Fibroblast of the aortic adventitia (primary cell): ENCODE measurements around the gene KRT17. TPM values are rescaled to one million over a fixed set of nuclear protein-coding genes. Genes with fewer than 3 reads are reported as not detected.
"Not testable (repeated sequence)": the region's sequence is repeated elsewhere in the genome, so short reads cannot be mapped to it uniquely, and the experiment has no call there.

ENCODE experiments used
- DNase-seq: peaks from one replicate; pipeline ENCODE4 v3.0.0-alpha.2; 2010; ENCODE audit warnings: low read depth
- H3K4me3 ChIP-seq: 2 replicates; pipeline ENCODE4 v1.5.1; 2011; ENCODE audit warnings: low read depth, mild to moderate bottlenecking, control low read depth, low read length, moderate library complexity
- total RNA-seq: library from RNA; depleted of rRNA; stranded (reverse); fragments of >200 nt; gene quantifications from 2 replicates; pipeline ENCODE4 v1.2.3, GENCODE V29; 2012; ENCODE audit warnings: low replicate concordance
- TF ChIP-seq, protein P1 (sequence below): IDR thresholded peaks from 2 replicates; pipeline ENCODE4 v1.5.1; 2011; ENCODE audit warnings: mild to moderate bottlenecking, low read length, control low read depth, inconsistent platforms; ENCODE audit not compliant: insufficient read depth

The KRT17 gene
- total RNA-seq, 1 donor = not detected

DNA sequence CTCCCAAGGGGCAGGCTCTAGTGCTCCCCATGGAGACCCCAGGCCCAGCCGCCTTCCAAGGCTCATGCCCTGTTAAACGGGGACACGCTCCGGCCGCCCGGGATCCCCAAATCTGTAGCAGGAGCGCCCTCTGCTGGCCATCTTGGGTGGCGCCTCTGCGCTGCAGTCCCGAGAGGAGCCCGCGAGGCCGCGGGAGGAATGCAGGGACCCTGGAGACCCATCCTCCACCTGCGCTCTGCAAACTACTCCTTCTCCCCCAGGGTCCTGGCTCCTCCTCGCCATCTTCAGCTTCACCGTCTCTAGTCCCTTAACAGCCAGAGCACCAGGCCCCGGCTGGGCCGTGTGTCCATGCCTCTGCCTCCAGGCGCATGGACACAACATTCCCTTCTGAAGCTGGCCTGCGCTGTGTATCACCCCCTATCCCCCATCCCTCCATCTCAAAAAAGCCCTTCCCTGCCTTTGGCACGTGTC, 23.6 kb upstream of the KRT17 start:
- DNase-seq = peak; percentile 64
- TF ChIP-seq, protein P1, sequence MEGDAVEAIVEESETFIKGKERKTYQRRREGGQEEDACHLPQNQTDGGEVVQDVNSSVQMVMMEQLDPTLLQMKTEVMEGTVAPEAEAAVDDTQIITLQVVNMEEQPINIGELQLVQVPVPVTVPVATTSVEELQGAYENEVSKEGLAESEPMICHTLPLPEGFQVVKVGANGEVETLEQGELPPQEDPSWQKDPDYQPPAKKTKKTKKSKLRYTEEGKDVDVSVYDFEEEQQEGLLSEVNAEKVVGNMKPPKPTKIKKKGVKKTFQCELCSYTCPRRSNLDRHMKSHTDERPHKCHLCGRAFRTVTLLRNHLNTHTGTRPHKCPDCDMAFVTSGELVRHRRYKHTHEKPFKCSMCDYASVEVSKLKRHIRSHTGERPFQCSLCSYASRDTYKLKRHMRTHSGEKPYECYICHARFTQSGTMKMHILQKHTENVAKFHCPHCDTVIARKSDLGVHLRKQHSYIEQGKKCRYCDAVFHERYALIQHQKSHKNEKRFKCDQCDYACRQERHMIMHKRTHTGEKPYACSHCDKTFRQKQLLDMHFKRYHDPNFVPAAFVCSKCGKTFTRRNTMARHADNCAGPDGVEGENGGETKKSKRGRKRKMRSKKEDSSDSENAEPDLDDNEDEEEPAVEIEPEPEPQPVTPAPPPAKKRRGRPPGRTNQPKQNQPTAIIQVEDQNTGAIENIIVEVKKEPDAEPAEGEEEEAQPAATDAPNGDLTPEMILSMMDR = peak; percentile 87
- peak overlapping the region; percentile 25 for H3K4me3 ChIP-seq

DNA sequence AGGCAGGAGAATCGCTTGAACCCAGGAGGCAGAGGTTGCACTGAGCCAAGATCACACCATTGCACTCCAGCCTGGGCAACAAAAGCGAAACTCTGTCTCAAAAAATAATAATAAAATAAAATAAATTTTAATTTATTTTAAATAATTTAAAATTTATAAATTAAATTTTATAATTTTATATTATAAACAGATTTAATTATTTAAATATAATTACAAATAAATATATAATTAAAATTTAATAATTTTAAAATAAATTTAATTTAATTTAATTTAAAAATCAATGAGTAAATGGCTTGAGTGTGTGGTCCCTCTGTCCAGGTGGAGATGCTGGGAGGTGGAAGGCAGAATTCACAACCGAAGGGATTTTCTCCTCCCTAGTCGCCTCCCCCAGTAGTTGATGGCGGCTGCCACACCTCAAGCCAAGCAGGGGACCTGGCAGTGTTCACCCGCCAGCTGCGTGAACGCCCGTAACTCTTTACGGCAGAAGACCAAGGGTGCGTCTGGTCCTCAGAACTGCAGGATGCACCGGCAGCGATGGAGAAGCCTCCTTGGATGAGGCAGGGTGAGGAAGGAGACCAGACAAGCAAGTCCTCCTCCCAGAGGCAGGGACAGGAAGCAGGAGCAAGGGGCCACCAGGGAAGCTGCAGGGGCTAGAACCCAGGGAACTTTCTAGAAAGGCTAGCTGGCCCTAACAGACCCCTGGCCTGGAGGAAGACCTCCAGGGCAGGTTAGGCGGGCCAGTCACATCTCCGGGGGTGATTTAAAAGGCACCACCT, 22.9 kb upstream of the KRT17 start:
- H3K4me3 ChIP-seq = no peak overlapping the region
- no peak for DNase-seq
- TF ChIP-seq, protein P1 = no peak

DNA sequence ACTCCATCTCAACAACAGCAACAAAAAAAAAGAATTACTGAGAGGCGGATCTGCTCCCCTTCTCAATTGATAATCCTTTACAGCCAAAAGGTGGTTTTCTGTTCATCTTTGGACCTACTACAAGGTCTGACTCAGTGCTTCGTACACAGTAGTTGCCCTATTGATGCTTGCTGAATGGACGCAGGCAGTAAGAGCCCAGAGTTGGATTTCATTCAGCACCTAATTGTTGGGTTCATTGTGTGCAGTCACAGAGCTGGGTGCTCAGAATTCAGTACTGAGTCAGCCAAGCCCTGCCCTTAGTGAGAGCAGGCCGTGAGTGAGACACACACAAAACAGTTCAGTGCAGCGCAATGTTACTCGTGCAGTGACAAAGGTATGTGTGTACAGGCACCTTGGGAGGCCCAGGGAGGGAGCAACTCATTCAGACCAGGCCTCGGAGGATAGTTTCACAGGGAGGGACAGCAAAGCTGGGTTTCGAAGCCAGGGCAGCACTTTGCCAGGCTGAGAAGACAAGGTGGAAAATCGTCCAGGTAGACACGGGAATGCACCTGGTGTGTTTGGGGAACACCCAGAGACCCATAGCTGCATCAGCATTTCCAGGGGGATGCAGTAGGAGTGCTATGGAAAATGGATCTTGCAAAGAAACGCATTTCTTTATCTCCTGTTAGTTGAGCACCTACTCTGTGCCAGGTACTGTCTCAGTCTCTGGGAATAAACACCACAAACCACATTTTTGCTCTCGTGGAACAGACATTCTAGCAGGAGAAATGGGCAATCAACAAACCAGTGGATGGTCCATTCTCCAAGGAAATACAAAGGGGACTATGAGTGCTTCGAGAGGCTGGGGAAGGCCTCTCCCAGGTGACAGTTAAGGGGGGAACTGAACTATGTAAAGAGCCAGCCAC, 18.1 kb upstream of the KRT17 start:
- H3K4me3 ChIP-seq = no peak overlapping the region
- DNase-seq = no peak
- TF ChIP-seq, protein P1 = no peak

DNA sequence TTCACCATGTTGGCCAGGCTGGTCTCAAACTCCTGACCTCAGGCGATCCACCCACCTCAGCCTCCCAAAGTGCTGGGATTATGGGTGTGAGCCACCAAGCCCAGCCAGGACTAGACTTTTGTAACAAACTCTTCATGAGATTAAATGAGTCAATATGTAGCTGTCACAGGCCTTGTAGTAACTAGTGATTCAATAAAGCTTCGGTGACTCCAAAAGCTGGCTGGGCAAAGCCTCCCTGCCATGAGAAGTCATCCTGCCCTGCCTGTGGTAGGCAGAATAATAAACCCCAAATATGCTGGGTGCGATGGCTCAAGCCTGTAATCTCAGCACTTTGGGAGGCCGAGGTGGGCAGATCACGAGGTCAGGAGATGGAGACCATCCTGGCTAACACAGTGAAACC, 16.2 kb upstream of the KRT17 start:
- not testable (repeated sequence) for H3K4me3 ChIP-seq, DNase-seq

DNA sequence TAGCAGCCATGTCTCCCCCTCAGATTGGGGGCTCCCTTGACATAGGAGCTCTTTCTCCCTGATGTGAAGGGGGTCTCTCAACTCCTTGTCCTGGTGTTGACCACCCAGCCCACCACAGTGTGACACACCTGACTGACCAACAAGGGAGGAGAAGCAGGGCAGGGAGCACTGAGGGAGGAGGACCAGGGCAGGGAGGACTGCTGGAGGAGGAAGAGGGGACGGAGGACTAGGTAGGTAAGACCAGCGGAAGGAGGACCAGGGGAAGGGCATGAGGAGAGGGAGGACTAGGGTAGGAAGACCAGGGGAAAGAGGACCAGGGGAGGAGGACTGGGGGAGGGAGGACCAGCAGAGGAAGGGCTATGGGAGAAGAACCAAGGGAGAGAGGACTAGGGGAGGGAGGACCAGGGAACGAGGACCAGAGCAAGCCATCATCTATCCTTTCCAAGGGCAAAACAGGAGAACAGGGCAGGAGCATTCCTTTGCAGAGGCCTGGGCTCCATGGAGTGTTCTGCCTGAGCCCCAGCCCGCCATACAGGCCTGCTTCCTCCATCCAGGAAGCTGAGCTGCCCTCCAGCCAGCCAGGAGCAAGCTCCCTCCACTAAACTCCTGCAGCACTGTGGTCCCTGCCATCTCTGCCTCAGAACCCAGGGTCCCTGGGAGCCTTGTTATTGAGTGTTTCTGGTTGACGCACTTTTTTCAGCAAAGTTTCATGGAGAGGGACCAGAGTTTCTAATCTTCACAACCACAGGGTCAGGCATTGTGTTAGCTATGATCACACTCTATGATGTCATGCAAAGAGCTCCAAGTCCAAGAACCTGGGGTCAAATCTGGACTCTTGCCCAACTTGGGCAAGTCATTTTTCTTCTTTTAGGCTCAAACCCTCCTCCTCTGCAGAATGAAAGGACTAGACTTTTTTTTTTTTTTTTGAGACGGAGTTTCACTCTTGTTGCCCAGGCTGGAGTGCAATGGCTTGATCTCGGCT, 15.4 kb upstream of the KRT17 start:
- peak; percentile 19 for DNase-seq
- H3K4me3 ChIP-seq = no peak overlapping the region
- TF ChIP-seq, protein P1 = no peak

DNA sequence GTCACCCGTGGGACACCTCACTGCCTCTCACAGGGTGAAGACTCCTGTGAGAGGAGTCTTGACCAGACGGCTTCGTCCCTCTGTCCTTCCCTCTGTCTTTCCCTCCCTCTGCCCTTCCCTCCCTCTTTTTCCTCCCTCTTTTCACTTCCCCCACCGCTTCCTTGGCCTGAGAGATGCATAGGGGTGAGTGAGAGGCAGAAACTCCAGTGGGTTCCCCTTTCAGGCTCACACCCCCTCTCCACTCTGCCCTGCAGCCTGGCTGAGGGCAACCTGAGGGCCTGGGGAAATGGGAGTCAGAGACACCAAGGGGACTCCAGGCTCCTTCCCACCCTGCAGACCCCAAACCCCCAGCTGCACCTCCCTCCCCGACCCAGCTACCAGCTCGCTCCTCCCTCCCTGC, 14.6 kb upstream of the KRT17 start:
- TF ChIP-seq, protein P1 = no peak
- DNase-seq = no peak

More for the DNA sequence above, 14.6 kb upstream of the KRT17 start:
- H3K4me3 ChIP-seq = no peak overlapping the region
